ENCODE measurements around the gene KHDRBS2.

GRCh38 chr6:62146954-62147853 is 138.8 kb downstream of the KHDRBS2 start:
- TF ChIP-seq USF2 (IDR thresholded peaks at IDR 0.05; ENCODE audit: low read depth, low read length) (no peak), CTCF (conservative IDR thresholded peaks at IDR 0.05; ENCODE audit: low read depth, low read length) (no peak), RFX5 (IDR thresholded peaks at IDR 0.05; ENCODE audit: low read depth, low read length) (no peak)

Measured in IMR-90 (cell line).